H1 (cell line): Measurements from ENCODE around the gene RAET1G. TPM values are rescaled to one million over a fixed set of nuclear protein-coding genes. Genes with fewer than 3 reads are reported as not detected.

Source experiments
- CTCF ChIA-PET: fragments of 300-600 bp; sonication (Branson Sonifier 250); formaldehyde crosslinking; loops from one replicate; lab custom pipeline; 2021; ENCODE audit not compliant: partially characterized antibody; lab: Charles Lee
- POLR2A ChIA-PET: fragments of 300-600 bp; sonication (Branson Sonifier 250); formaldehyde crosslinking; loops from one replicate; lab custom pipeline; 2021; ENCODE audit warnings: inconsistent platforms; ENCODE audit not compliant: partially characterized antibody; lab: Charles Lee
- DNase-seq, 2 experiments: peaks; one replicate each; pipeline versions ENCODE4 v3.0.0 to v3.0.0-alpha.2; 2010 to 2022; ENCODE audit warnings: low spot score in 2 of 2, low read depth in 1 of 2, mixed read lengths in 1 of 2
- FAIRE-seq: peaks from 2 replicates; lab custom pipeline; 2011; peaks lifted over from hg19 to GRCh38; lab: Jason Lieb, UNC
- H2AFZ ChIP-seq: 2 replicates; pipeline ENCODE4 v1.8.1; 2012; ENCODE audit warnings: low read length, inconsistent platforms
- H2AK5ac ChIP-seq: 2 replicates; pipeline ENCODE4 v1.6.1; 2013; ENCODE audit warnings: low read depth, low read length
- H2BK120ac ChIP-seq: replicated peaks from 2 replicates; pipeline ENCODE3; 2013; ENCODE audit warnings: low read depth, low read length, inconsistent platforms
- H2BK12ac ChIP-seq: 2 replicates; pipeline ENCODE4 v1.6.1; 2013; ENCODE audit warnings: low read depth, low read length
- H2BK15ac ChIP-seq: 2 replicates; pipeline ENCODE4 v1.6.1; 2013; ENCODE audit warnings: low read length
- H2BK20ac ChIP-seq: 2 replicates; pipeline ENCODE4 v1.6.1; 2013; ENCODE audit warnings: low read length
- H2BK5ac ChIP-seq: 2 replicates; pipeline ENCODE4 v1.6.1; 2013; ENCODE audit warnings: low read depth, low read length
- H3K14ac ChIP-seq: 2 replicates; pipeline ENCODE4 v1.6.1; 2013; ENCODE audit warnings: inconsistent platforms; ENCODE audit not compliant: insufficient read length
- H3K18ac ChIP-seq: 2 replicates; pipeline ENCODE4 v1.6.1; 2013; ENCODE audit warnings: low read length; ENCODE audit errors: extremely low read depth
- H3K23ac ChIP-seq: 2 replicates; pipeline ENCODE4 v1.6.1; 2013; ENCODE audit warnings: inconsistent platforms; ENCODE audit not compliant: insufficient read length
- H3K23me2 ChIP-seq: 2 replicates; pipeline ENCODE4 v1.6.1; 2013; ENCODE audit warnings: low read depth, low read length
- H3K27ac ChIP-seq: 2 replicates; pipeline ENCODE4 v1.6.1; 2011; ENCODE audit warnings: low read depth, low read length, inconsistent platforms
- H3K27me3 ChIP-seq, 4 experiments: replicated peaks in 1 of 4; 1 replicate in 1 of 4; 2 replicates in 3 of 4; pipeline versions ENCODE4 v1.6.1 to v1.8.1; 2011 to 2013; ENCODE audit warnings: low read length in 3 of 4, mild to moderate bottlenecking in 3 of 4, inconsistent platforms in 2 of 4, mixed read lengths in 2 of 4, moderate library complexity in 1 of 4; ENCODE audit not compliant: control insufficient read depth in 3 of 4, insufficient read depth in 3 of 4; ENCODE audit errors: extremely low read depth in 1 of 4
- H3K36me3 ChIP-seq, 4 experiments: 2 replicates each; pipeline versions ENCODE4 v1.6.1 to v1.8.1; 2011 to 2013; ENCODE audit warnings: mild to moderate bottlenecking in 4 of 4, low read length in 3 of 4, moderate library complexity in 2 of 4, control low read depth in 1 of 4, inconsistent platforms in 1 of 4; ENCODE audit not compliant: insufficient read depth in 4 of 4, control insufficient read depth in 2 of 4
- H3K4ac ChIP-seq: replicated peaks from 2 replicates; pipeline ENCODE3; 2013; ENCODE audit warnings: low read length, low read depth, mixed read lengths, inconsistent platforms; ENCODE audit not compliant: insufficient read length
- H3K4me1 ChIP-seq, 4 experiments: replicated peaks in 1 of 4; 1 replicate in 1 of 4; 2 replicates in 3 of 4; pipeline versions ENCODE4 v1.6.1 to v1.8.1; 2011 to 2013; ENCODE audit warnings: low read length in 3 of 4, inconsistent platforms in 2 of 4, mixed read lengths in 1 of 4; ENCODE audit not compliant: insufficient read depth in 4 of 4, control insufficient read depth in 3 of 4
- H3K4me2 ChIP-seq, 2 experiments: 2 replicates each; pipeline versions ENCODE4 v1.6.1 to v1.8.1; 2011 to 2013; ENCODE audit warnings: low read depth in 2 of 2, low read length in 2 of 2, control low read depth in 1 of 2, inconsistent platforms in 1 of 2, mild to moderate bottlenecking in 1 of 2; ENCODE audit not compliant: insufficient read depth in 1 of 2
- H3K4me3 ChIP-seq, 4 experiments: fragments of 200-600, 300-600 bp in 1 of 4; sonication (generic), shearing (Covaris generic), sonication (Bioruptor Twin) in 1 of 4; 2 replicates each; pipeline versions ENCODE4 v1.5.1 to v1.8.1; 2011 to 2016; ENCODE audit warnings: low read length in 4 of 4, low read depth in 3 of 4, control low read depth in 2 of 4, inconsistent platforms in 2 of 4, mild to moderate bottlenecking in 2 of 4, mixed read lengths in 1 of 4, moderate library complexity in 1 of 4; ENCODE audit not compliant: insufficient read depth in 2 of 4; ENCODE audit errors: extremely low read depth in 1 of 4
- H3K56ac ChIP-seq: replicated peaks from 2 replicates; pipeline ENCODE3; 2013; ENCODE audit warnings: low read depth, mild to moderate bottlenecking, mixed read lengths, low read length, inconsistent platforms; ENCODE audit not compliant: insufficient read length
- H3K79me1 ChIP-seq: 2 replicates; pipeline ENCODE4 v1.6.1; 2013; ENCODE audit warnings: low read depth, low read length, control low read depth
- H3K79me2 ChIP-seq, 2 experiments: 2 replicates each; pipeline versions ENCODE4 v1.6.1 to v1.8.1; 2012 to 2013; ENCODE audit warnings: low read length in 2 of 2, mild to moderate bottlenecking in 2 of 2, inconsistent platforms in 1 of 2; ENCODE audit not compliant: insufficient read depth in 2 of 2, control insufficient read depth in 1 of 2
- H3K9ac ChIP-seq, 4 experiments: replicated peaks in 1 of 4; 1 replicate in 1 of 4; 2 replicates in 3 of 4; pipeline versions ENCODE4 v1.6.1 to v1.8.1; 2011 to 2013; ENCODE audit warnings: low read depth in 3 of 4, low read length in 3 of 4, control low read depth in 2 of 4, mild to moderate bottlenecking in 2 of 4, moderate library complexity in 2 of 4, inconsistent platforms in 1 of 4; ENCODE audit errors: extremely low read depth in 1 of 4
- H3K9me3 ChIP-seq, 2 experiments: 2 replicates each; pipeline versions ENCODE4 v1.6.1 to v1.8.1; 2012 to 2013; ENCODE audit warnings: mild to moderate bottlenecking in 2 of 2, moderate library complexity in 2 of 2, control low read depth in 1 of 2, inconsistent platforms in 1 of 2, low read depth in 1 of 2, low read length in 1 of 2, mixed read lengths in 1 of 2; ENCODE audit not compliant: insufficient read depth in 2 of 2
- H4K20me1 ChIP-seq, 2 experiments: replicated peaks in 1 of 2; 2 replicates each; pipeline versions ENCODE3 to v1.8.1; 2011 to 2013; ENCODE audit warnings: inconsistent platforms in 2 of 2, low read length in 2 of 2, mild to moderate bottlenecking in 1 of 2; ENCODE audit not compliant: insufficient read depth in 2 of 2, control insufficient read depth in 1 of 2
- H4K5ac ChIP-seq: 2 replicates; pipeline ENCODE4 v1.6.1; 2013; ENCODE audit warnings: low read length, low read depth, mixed read lengths, inconsistent platforms; ENCODE audit not compliant: insufficient read length
- H4K8ac ChIP-seq: 2 replicates; pipeline ENCODE4 v1.8.0; 2013; ENCODE audit warnings: mild to moderate bottlenecking, moderate library complexity, low read length, inconsistent platforms; ENCODE audit not compliant: insufficient read depth; ENCODE audit errors: extremely low read depth
- H4K91ac ChIP-seq: replicated peaks from 2 replicates; pipeline ENCODE3; 2013; ENCODE audit warnings: low read length, mixed read lengths, inconsistent platforms; ENCODE audit not compliant: insufficient read length
- BRCA1 ChIP-seq: IDR thresholded peaks from 2 replicates; pipeline ENCODE4 v1.6.1; 2012; ENCODE audit warnings: low read depth, low read length, improper control_type of control experiment
- CTBP2 ChIP-seq: IDR thresholded peaks from 2 replicates; pipeline ENCODE4 v1.7.0; 2011; ENCODE audit warnings: borderline replicate concordance, mild to moderate bottlenecking, moderate library complexity, mixed read lengths, low read length; ENCODE audit not compliant: insufficient read depth, insufficient read length
- HDAC6 ChIP-seq: IDR thresholded peaks from one replicate; pipeline ENCODE4 v1.7.1; 2012; ENCODE audit warnings: low read depth, mild to moderate bottlenecking, inconsistent platforms, low read length, moderate library complexity
- KDM1A ChIP-seq: fragments of 200-600, 300-600 bp; sonication (generic); IDR thresholded peaks from 2 replicates; pipeline ENCODE4 v1.7.1; 2016; ENCODE audit warnings: mild to moderate bottlenecking, low read length, borderline replicate concordance
- MAFK ChIP-seq: IDR thresholded peaks from 2 replicates; pipeline ENCODE4 v1.6.1; 2012; ENCODE audit warnings: low read depth, mild to moderate bottlenecking, improper control_type of control experiment, low read length
- POLR2AphosphoS5 ChIP-seq: IDR thresholded peaks from 2 replicates; pipeline ENCODE4 v1.6.1; 2011; ENCODE audit warnings: low read depth, low read length
- POU5F1 ChIP-seq: IDR thresholded peaks from 2 replicates; pipeline ENCODE4 v1.6.1; 2011; ENCODE audit warnings: low read depth, mild to moderate bottlenecking, low read length, moderate library complexity
- SAP30 ChIP-seq: fragments of 300-600 bp; sonication (generic); IDR thresholded peaks from 2 replicates; pipeline ENCODE4 v1.7.1; 2012; ENCODE audit warnings: low read length, moderate library complexity, mild to moderate bottlenecking, inconsistent platforms; ENCODE audit not compliant: insufficient read depth, insufficient replicate concordance
- SIRT6 ChIP-seq: IDR thresholded peaks from one replicate; pipeline ENCODE4 v1.7.1; 2012; ENCODE audit warnings: low read length, inconsistent platforms
- SIX5 ChIP-seq: IDR thresholded peaks from 2 replicates; pipeline ENCODE4 v1.6.1; 2011; ENCODE audit warnings: mild to moderate bottlenecking, low read depth, low read length
- SRF ChIP-seq: IDR thresholded peaks from 2 replicates; pipeline ENCODE4 v1.6.1; 2011; ENCODE audit warnings: mild to moderate bottlenecking, low read depth, low read length, moderate library complexity
- TAF7 ChIP-seq: optimal IDR thresholded peaks from 2 replicates; pipeline ENCODE3; 2011; ENCODE audit warnings: low read depth, mild to moderate bottlenecking, inconsistent platforms, low read length, moderate library complexity, borderline replicate concordance
- YY1 ChIP-seq: IDR thresholded peaks from 2 replicates; pipeline ENCODE4 v1.6.1; 2011; ENCODE audit warnings: low read depth, mild to moderate bottlenecking, low read length
- WGBS, 2 experiments: shearing (Covaris generic) in 1 of 2; methylation state at CpG; one replicate each; pipeline versions ENCODE4 v1.1.6 to v1.1.7; 2013 to 2015; ENCODE audit warnings: low lambda C conversion rate in 2 of 2, mixed read lengths in 2 of 2, inconsistent platforms in 1 of 2, low coverage in 1 of 2, missing lambda C conversion rate in 1 of 2; ENCODE audit not compliant: insufficient replicate concordance in 2 of 2, insufficient coverage in 1 of 2, insufficient read length in 1 of 2; ENCODE audit errors: extremely low coverage in 1 of 2, missing lambda C conversion rate in 1 of 2; 5-methylcytosine and 5-hydroxymethylcytosine counted together
- polyA plus RNA-seq, 7 experiments: library from polyadenylated mRNA; depleted of rRNA in 3 of 7; stranded (reverse) in 5 of 7; unstranded in 2 of 7; fragments of >200 nt in 5 of 7; fragments of 200-250 nt in 2 of 7; gene quantifications; 1 replicate in 5 of 7; 2 replicates in 1 of 7; 4 replicates in 1 of 7; pipeline versions ENCODE4 v1.2.1 to v1.2.3, GENCODE V29; 2011 to 2013; ENCODE audit warnings: missing spikeins in 2 of 7, mixed read lengths in 2 of 7
- total RNA-seq: library from RNA; stranded (reverse); fragmentation: NEBNext Ultra II Directional; extraction: Animal tissue kit (Norgen Biotek cat#: 25700); gene quantifications from 2 replicates; pipeline ENCODE4 v1.2.1, GENCODE V29; 2021
- TF ChIP-seq, protein P1 (sequence below): IDR thresholded peaks from 2 replicates; pipeline ENCODE4 v1.6.1; 2012; ENCODE audit warnings: inconsistent platforms

RAET1G gene
- total and polyA plus RNA-seq, 2 of the 8 experiments (the other 6 are each of a cell fraction or from before 2014, with no cell fraction given), result 0.08 TPM; not detected in 1

DNA sequence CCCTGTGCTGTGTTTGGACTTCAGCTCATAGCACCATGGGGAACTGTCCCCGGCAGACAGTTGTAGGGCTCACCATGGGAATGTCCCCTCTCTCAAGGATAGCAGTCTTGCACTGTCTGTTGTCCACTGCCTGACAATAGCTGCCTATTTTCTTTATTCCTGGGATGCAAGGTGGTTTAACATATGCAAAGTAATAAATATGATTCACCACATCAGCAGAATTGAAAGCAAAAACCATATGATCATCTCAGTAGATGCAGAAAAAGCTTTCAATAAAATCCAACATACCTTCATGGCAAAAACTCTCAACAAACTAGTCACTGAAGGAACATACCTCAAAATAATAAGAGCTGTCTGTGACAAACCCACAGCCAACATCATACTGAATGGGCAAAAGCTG is 45.3 kb downstream of the RAET1G start:
- WGBS, 2 experiments, result 87% methylated on average over 1 of the region's 1 CpG; no CpG with 5 or more reads in 1 of the 2 experiments
- no peak for FAIRE-seq

More for the DNA sequence above, 45.3 kb downstream of the RAET1G start:
- no peak overlapping the region for H3K4me2 ChIP-seq
- H4K91ac ChIP-seq, result no peak overlapping the region
- no peak overlapping the region for H3K14ac ChIP-seq
- no peak overlapping the region for H2BK5ac ChIP-seq
- H3K4me1 ChIP-seq, result no peaks in the 10 kb centered on the region
- H3K23me2 ChIP-seq, result no peaks in the 10 kb centered on the region
- H2BK12ac ChIP-seq, result no peak overlapping the region
- no peak overlapping the region for H3K27ac ChIP-seq
- no peaks in the 10 kb centered on the region for H3K9me3 ChIP-seq
- CTCF ChIA-PET, result interaction anchor here (1.0 to 2.3 kb wide), 5 partner anchors 9 to 41 kb away, joined by 3 to 9 read pairs (median 6); no protein-coding TSS in a partner anchor
- H4K20me1 ChIP-seq, result no peaks in the 10 kb centered on the region
- H2AFZ ChIP-seq, result no peak overlapping the region
- H3K27me3 ChIP-seq, result peaks cover 0 to 3% (median 0%) of the 10 kb centered on the region in 4 experiments; a peak in 3 of 7 replicates
- H3K4me3 ChIP-seq, result no peak overlapping the region
- no peak overlapping the region for H4K5ac ChIP-seq
- no peaks in the 10 kb centered on the region for H3K36me3 ChIP-seq
- H3K23ac ChIP-seq, result no peak overlapping the region
- no peak overlapping the region for H2BK20ac ChIP-seq
- no peak overlapping the region for H2BK120ac ChIP-seq
- H3K4ac ChIP-seq, result no peak overlapping the region
- no peak overlapping the region for H3K56ac ChIP-seq
- TF ChIP-seq CTBP2, result no peak
- TF ChIP-seq KDM1A, result no peak
- TF ChIP-seq, protein P1, sequence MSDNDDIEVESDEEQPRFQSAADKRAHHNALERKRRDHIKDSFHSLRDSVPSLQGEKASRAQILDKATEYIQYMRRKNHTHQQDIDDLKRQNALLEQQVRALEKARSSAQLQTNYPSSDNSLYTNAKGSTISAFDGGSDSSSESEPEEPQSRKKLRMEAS, result no peak
- no peak for TF ChIP-seq YY1
- TF ChIP-seq SRF, result no peak
- TF ChIP-seq SIX5, result no peak
- no peak for TF ChIP-seq HDAC6
- no peak for TF ChIP-seq SAP30
- no peak for TF ChIP-seq POLR2AphosphoS5
- no peak for TF ChIP-seq SIRT6
- no peak for TF ChIP-seq BRCA1
- no peak for TF ChIP-seq TAF7
- TF ChIP-seq MAFK, result no peak
- no peak for TF ChIP-seq POU5F1
- TF ChIP-seq, all 59 proteins: peak for 0
- no peak overlapping the region for H2AK5ac ChIP-seq
- DNase-seq, result no peak
- no peak overlapping the region for H3K18ac ChIP-seq
- no peaks in the 10 kb centered on the region for H3K79me2 ChIP-seq
- no peak overlapping the region for H3K9ac ChIP-seq
- no peak overlapping the region for H2BK15ac ChIP-seq
- POLR2A ChIA-PET, result interaction anchor here (1.1 kb wide), 1 partner anchor 10 kb away, joined by 3 read pairs; no protein-coding TSS in a partner anchor
- H4K8ac ChIP-seq, result no peak overlapping the region
- H3K79me1 ChIP-seq, result no peaks in the 10 kb centered on the region
